NCI-H1417 (cell line): ENCODE results near the gene MASTL.

Source experiments
- DNase-seq, 3 experiments: peaks; one replicate each; lab custom pipeline; 2025; lab: John Stamatoyannopoulos, UW

Gene MASTL

DNA sequence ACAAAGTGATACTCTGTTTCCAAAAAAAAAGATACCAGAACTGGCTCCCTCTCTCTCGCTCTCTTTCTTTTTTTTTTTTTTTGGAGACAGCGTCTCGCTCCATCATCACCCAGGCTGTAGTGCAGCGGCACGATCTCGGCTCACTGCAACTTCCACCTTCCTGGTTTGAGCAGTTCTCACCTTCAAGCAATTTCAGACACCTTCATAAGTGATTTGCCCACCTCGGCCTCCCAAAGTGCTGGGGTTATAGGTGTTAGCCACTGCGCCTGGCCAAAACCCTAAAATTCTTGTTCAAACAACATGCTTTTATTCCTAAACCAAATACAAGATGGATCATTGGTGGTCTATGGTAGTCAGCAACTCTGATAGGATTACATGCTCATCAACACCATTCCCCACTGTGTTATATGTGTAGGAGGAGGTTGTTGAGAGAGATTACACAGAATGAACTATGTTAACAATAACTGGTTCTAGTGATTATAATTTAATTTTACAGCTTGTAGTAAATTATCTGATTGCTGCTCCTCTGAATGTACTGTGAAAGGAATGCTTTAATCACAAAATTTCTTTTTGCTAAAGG, 69.9 kb downstream of the MASTL start:
- no peak for DNase-seq

DNA sequence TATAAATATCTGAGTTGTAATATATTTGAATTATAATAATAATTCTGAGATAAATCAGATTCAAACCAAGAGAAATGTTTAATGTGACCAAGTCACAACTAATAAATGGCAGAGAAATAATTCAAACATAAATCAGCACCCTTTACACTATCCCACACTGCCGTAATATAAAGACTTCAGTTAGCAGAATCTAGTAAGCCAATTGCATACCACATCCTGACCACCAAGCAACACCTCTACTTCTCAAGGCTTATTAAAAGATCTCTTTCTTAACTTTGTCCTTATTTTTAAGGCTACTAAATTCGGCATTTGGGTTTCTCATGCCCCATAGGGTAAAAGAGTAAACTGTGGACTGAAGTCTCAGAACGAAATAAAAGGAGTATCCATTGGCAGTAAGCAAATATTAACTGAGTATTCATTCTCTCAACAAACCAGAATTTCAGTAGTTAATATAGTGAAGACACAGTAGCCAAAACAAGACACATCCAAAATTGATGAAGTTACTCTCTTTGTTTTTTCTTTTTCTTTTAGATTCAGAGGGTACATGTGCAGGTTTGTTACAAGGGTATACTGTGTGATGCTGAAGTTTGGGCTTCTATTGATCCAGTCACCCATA, 70.6 kb downstream of the MASTL start:
- DNase-seq = no peak

DNA sequence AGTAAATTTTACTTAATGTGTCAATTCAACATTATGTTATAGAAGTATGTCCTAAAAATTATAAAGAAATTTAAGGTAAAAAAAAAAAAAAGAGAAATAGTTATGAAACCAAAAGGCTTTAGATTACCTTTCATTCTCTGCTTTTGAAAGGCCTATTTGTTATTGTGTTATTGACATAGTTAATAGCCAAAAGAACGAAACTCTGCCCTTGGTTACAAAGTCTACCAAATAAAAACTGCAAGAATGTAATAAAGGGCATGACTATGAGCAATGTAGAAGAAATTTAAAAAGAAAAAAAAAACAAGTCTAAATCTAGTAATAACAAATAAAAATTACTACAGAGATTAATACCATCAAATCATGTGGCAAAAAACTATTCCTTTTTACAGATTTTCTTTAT, 74.9 kb downstream of the MASTL start:
- DNase-seq = no peak

DNA sequence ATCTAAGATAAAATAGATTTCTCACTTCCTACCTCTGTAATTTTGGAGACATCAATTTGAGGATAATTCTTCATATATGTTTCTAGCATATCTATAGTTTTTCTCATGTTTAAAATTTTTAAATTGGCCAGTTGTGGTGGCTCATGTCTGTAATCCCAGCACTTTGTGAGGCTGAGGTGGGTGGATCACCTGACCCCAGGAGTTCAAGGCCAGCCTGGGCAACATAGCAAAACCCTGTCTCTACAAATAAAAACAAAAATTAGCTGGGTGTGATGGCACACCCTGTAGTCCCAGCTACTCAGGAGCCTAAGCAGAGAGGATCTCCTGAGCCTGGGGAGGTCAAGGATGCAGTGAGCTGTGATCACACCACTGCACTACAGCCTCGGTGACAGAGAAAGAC, 80.6 kb downstream of the MASTL start:
- no peak for DNase-seq
